Heart left ventricle (tissue), 13 donors: ENCODE data around the gene RNF126.

ENCODE experiments used
- CTCF ChIP-seq, 12 donors: fragments of 200-600 bp; sonication (generic) in 4 of 12; IDR thresholded peaks; one replicate each; pipeline versions ENCODE4 v1.5.0 to v1.8.0; 2018 to 2022; ENCODE audit warnings: antibody characterized with exemption in 12 of 12, mild to moderate bottlenecking in 5 of 12
- POLR2A ChIP-seq, 2 donors: fragments of 450-650 bp; IDR thresholded peaks; one replicate each; pipeline ENCODE4 v1.6.1; 2017; ENCODE audit warnings: antibody characterized with exemption in 2 of 2, mild to moderate bottlenecking in 2 of 2, moderate library complexity in 2 of 2
- donor health status: ischemic (EF 13 %, LVEDD 7.1; RV severe dilation, severe dysfunction).
- donor health status: DM: no; HTN: yes; CAD: no.
- donor health status: DM: no; HTN: no; CAD: no.
- donor health status: ischemic (EF 25% LVEDD 6.9; RV normal size, moderate dysfunction).
- donor health status: ischemic (EF 25% LVEDD 5.7; RV mildly dilated, moderate dysfunction).
- donor health status: ischemic (EF 35%, LVEDD 5.7; RV mildly dilated, moderate dysfunction).
- donor health status: nonischemic (EF 11% LVEDD 7.7; RV severe dilation, severe dysfunction).
- donor health status: DM: yes; HTN: yes; CAD: no.
- donor health status: PGD.
- donor health status: ischemic (EF 29% LVEDD 5.4; RV normal size, mild dysfunction).
- donor health status: nonischemic (EF 23%, LVEDD 6.1; RV moderate dilation, normal function).

- TF ChIP-seq CTCF (IDR thresholded peaks at IDR 0.05): no peak
- TF ChIP-seq POLR2A (IDR thresholded peaks at IDR 0.05): no peak
These were observed 29.0 kb downstream of the RNF126 start for GRCh38 chr19:633786-634639.
